Activated CD4-positive, alpha-beta T cell treated with anti-CD3 and anti-CD28 coated beads for 4 hours (primary cell): Measurements from ENCODE around the gene MMP23B.
"Not testable (repeated sequence)": the region's sequence is repeated elsewhere in the genome, so short reads cannot be mapped to it uniquely, and the experiment has no call there.

Experiments
- DNase-seq, 2 donors: peaks; one replicate each; pipeline ENCODE4 v3.0.0-alpha.2; 2020

The MMP23B gene

GRCh38 chr1:1621173-1622009 lies 10.6 kb upstream of the MMP23B start:
- DNase-seq, result no peak

- no peak for DNase-seq
Observed at GRCh38 chr1:1622010-1622787, 9.8 kb upstream of the MMP23B start.

- no peak for DNase-seq
Observed at GRCh38 chr1:1622788-1623094, 9.2 kb upstream of the MMP23B start.

GRCh38 chr1:1623181-1623630 lies 8.8 kb upstream of the MMP23B start:
- no peak for DNase-seq

GRCh38 chr1:1623631-1624442 lies 8.1 kb upstream of the MMP23B start:
- no peak for DNase-seq

- DNase-seq, result no peak
Observed at GRCh38 chr1:1624443-1625403, 7.2 kb upstream of the MMP23B start.

- no peak for DNase-seq
Observed at GRCh38 chr1:1625404-1625775, 6.6 kb upstream of the MMP23B start.

GRCh38 chr1:1625824-1626206 lies 6.2 kb upstream of the MMP23B start:
- no peak for DNase-seq

GRCh38 chr1:1626207-1627141 lies 5.5 kb upstream of the MMP23B start:
- no peak for DNase-seq

- DNase-seq, result no peak
Observed at GRCh38 chr1:1627261-1627828, 4.6 kb upstream of the MMP23B start.

- no peak for DNase-seq
Observed at GRCh38 chr1:1627829-1628753, 3.9 kb upstream of the MMP23B start.

GRCh38 chr1:1628754-1629429 lies 3.1 kb upstream of the MMP23B start:
- peak; percentile 31 to 38 for DNase-seq

GRCh38 chr1:1629430-1630190 lies 2.4 kb upstream of the MMP23B start:
- DNase-seq, result peak; percentile 67 to 81

- DNase-seq, result peak; percentile 87 to 94
Observed at GRCh38 chr1:1630191-1630964, 1.6 kb upstream of the MMP23B start.

- DNase-seq, result peak in 1 of 2 donors; percentile 24
Observed at GRCh38 chr1:1630965-1631781, 800 bp upstream of the MMP23B start.

- not testable (repeated sequence) for DNase-seq
Observed at GRCh38 chr1:1633409-1633808, 1.4 kb downstream of the MMP23B start.
